Activated effector memory CD4-positive, alpha-beta T cell treated with anti-CD3 and anti-CD28 coated beads, Interleukin-2, amount 50 U/mL, for 16 hours (primary cell): Measurements from ENCODE around the gene COQ8B.
"Not testable (repeated sequence)": the region's sequence is repeated elsewhere in the genome, so short reads cannot be mapped to it uniquely, and the experiment has no call there.

ENCODE experiments used
- DNase-seq: peaks from one replicate; pipeline ENCODE4 v3.0.0-alpha.2; 2020

Gene COQ8B

DNA sequence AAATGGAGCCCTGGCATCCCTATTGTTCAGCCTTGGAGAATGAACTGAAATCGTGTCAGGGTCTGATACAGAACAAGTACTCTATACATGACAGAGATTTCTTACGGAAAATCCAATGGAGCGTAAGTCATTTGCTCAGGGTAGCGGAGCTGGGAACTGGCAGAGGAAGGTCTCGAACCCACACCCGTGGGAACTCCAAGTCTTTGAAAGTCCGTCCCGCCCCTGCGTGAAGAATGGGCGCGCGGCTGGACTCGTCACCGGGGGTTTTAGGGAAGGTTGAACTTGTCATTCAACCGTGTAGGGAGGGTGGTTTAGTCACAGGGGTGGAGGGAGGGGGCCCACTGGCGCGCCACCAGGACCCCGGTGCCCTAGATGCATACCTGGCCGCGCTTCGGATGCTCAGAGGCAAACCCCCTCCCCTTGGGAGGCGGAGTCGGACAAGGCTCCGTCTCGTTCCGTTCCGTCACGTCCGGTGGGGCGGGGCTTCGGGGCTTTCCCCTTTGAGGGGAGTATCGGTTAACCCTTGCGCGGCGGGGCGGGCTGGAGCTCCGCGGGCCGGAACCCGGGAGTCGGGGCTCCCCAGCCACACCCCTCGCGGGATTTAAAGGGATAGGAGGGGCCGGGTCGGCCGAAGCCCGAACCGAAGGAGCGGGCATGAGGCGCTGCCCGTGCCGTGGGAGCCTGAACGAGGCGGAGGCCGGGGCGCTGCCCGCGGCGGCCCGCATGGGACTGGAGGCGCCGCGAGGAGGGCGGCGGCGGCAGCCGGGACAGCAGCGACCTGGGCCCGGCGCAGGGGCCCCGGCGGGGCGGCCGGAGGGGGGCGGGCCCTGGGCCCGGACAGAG is at the start of gene COQ8B, which contains the start of gene ITPKC:
TSS of gene COQ8B (minus strand) at position 405 of the 843 bp plus-strand sequence. CDS start 2,254 bp downstream, outside the sequence.
TSS of gene ITPKC (plus strand) at position 631 of the 843 bp plus-strand sequence. CDS start at position 655, 24 bp downstream.
- peak; percentile 100 for DNase-seq

GRCh38 chr19:40766385-40766784 is 49.7 kb upstream of the COQ8B start:
- not testable (repeated sequence) for DNase-seq

GRCh38 chr19:40763963-40764362 is 47.3 kb upstream of the COQ8B start:
- no peak for DNase-seq

GRCh38 chr19:40763526-40763925 is 46.8 kb upstream of the COQ8B start:
- DNase-seq, result no peak

DNA sequence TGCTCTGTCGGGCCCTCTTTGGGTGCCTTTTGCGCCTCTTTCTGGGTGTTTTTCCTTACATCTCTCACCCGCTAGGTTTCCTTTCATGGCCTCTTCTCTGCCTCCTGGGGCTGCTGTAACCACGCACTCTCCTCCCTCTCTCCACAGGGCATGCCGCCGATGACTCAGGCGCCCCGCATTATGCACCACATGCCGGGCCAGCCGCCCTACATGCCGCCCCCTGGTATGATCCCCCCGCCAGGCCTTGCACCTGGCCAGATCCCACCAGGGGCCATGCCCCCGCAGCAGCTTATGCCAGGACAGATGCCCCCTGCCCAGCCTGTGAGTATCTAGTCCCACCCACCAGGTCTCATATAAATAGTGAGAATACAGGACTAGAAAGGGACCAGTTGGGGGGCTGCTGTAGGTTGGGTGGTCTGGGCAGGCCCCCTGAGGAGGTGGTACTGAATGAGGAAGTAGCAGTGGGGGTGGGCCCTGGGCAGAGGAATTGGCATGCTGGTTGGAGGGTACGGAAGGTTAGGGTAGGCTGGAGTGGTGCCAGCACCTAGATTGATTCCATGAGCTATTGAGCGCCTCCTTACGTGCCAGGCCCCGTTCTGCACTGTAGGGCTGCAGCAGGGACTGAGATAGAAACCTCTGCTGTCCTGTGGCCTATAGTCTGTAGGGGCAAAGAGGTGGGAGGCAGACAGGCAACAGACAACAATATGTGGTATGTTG is 46.2 kb upstream of the COQ8B start:
- DNase-seq, result no peak

DNA sequence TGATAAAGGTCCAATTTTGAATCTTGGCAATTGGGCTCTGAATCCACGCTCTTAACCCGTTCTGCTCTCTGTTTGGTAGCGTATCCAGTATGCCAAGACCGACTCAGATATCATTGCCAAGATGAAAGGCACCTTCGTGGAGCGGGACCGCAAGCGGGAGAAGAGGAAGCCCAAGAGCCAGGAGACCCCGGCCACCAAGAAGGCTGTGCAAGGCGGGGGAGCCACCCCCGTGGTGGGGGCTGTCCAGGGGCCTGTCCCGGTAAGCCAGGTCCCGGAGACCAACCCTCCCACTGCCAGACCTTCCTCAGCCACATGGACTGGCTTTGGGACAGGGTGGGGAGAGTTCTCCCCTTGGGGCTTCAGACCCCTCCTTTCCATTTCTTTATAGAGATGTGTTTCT is 42.7 kb upstream of the COQ8B start:
- DNase-seq, result no peak

GRCh38 chr19:40758491-40758890 is 41.8 kb upstream of the COQ8B start:
- DNase-seq, result no peak

GRCh38 chr19:40756502-40757110 is 39.9 kb upstream of the COQ8B start:
- DNase-seq, result peak; percentile 76

GRCh38 chr19:40755791-40756190 is 39.1 kb upstream of the COQ8B start:
- DNase-seq, result no peak

DNA sequence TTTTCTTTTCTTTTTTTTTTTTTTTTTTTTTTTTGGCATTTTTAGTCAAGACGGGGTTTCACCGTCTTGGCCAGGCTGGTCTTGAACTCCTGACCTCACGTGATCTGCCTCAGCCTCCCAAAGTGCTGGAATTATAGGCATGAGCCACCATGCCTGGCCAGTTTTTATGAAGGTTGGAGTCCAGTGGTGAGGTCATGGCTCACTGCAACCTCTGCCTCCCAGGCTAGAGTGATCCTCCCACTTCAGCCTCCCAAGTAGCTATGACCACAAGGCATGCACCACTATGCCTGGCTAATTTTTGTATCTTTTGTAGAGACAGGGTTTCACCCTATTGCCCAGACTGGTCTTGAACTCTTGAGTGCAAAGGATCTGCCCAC is 38.5 kb upstream of the COQ8B start:
- DNase-seq, result no peak

- peak; percentile 83 for DNase-seq
These were observed 38.0 kb upstream of the COQ8B start for GRCh38 chr19:40754611-40755247.

DNA sequence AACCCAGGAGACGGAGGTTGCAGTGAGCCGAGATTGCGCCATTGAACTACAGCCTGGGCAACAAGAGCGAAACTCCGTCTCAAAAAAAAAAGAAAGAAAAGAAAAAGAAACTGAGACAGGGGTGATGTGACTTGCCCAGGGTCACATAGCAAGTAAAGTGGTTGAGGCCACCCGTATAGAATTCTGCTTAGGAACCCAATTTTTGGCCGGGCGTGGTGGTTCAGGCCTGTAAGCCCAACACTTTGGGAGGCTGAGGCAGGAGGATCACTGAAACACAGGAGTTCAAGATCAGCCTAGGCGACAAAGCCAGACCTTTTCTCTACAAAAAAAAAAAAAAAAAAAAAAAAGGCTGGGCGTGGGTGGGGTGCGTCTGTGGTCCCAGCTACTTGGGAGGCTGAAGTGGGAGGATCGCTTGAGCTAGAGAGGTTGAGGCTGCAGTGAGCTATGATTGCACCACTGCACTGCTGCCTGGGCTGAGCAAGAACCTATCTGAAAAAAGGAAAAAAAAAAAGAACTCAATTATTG is 35.6 kb upstream of the COQ8B start:
- DNase-seq, result no peak

DNA sequence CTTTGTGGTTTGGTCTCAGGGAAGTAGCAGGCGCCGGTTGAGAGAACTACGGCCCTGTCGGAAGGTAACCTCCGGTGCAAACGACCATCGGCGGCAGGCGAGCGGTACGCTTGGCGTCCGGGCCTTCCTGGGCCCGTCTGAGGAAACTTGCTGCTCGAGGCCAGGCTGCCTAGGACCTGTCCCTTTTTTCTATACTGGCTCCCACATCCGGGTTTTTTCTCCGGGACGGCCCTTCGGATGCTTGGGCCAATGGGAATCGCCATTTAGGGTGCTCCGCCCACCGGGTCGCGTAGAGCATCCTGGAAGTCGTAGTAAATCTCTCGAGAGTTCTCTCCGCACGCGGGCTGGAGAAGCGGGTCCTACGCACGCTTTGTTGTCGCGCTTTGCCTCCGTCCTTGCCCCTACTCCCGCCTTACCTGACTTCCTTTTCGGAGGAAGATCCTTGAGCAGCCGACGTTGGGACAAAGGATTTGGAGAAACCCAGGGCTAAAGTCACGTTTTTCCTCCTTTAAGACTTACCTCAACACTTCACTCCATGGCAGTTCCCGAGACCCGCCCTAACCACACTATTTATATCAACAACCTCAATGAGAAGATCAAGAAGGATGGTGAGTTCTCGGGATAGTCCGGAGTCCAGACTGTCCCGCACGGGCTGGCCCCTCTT is 34.3 kb upstream of the COQ8B start, which contains the start of gene SNRPA:
TSS of gene SNRPA (plus strand) at position 330 of the 664 bp plus-strand sequence. CDS start at position 536, 206 bp downstream.
- DNase-seq, result peak; percentile 98

DNA sequence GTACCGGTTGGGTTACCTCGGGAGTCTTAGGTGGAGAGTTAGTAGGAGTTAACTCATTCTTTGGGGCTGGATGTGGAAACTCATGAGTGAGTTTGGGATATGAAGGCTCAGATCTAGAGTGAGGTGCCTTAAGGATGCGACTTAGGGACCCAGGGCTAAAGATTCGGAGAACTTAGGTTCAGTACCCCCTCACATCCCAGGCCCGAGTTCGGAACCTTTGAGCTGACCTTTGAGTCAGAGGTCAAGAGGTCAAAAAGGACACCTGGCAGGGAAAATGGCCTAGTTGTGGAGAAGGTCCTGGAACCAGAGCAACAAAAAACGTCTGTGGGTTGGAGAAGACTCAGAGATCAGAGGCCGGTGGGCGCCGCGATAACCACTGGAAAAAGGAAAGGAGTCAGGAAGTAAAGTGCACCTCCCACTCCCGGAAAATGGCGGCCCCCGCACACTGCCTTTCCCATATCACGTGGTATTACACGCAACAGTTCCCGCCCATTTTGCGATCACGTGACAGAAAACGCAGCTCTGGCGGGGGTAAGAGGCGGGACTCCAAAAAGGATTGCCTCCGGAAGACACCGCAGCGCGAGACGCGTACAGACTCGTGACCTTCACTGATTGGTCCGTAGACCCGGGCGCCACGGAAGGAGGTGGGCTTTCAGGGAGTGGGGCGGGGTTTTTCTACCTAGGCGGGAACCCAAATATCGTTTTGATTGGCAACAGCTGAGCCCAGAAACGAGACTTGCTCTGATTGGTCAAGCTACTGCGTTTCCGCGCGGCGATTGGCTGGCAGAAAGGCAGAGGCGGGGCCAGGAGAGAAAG is 33.6 kb upstream of the COQ8B start, which contains the start of gene ACTMAP:
TSS of gene ACTMAP (minus strand) at position 420 of the 816 bp plus-strand sequence. CDS start 674 bp downstream, outside the sequence.
- DNase-seq, result peak; percentile 99

- DNase-seq, result no peak
These were observed 30.9 kb upstream of the COQ8B start for GRCh38 chr19:40747536-40747935.

DNA sequence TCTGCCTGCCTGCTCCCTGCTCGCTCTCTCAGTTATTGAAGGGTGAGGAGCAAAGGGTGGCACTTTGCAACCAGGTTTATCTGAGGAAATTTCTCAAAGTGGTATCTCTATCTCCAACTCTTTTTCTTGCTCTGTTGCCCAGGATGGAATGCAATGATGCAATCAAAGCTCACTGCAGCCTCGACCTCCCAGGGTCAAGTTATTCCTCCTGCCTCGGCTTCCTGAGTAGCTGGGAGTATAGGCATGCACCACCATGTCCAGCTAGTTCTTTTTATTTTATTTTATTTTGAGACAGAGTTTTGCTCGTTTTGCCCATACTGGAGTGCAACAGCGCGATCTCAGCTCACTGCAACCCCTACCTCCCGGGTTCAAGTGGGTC is 28.7 kb upstream of the COQ8B start:
- DNase-seq, result no peak

GRCh38 chr19:40744554-40745401 is 28.1 kb upstream of the COQ8B start:
- no peak for DNase-seq

DNA sequence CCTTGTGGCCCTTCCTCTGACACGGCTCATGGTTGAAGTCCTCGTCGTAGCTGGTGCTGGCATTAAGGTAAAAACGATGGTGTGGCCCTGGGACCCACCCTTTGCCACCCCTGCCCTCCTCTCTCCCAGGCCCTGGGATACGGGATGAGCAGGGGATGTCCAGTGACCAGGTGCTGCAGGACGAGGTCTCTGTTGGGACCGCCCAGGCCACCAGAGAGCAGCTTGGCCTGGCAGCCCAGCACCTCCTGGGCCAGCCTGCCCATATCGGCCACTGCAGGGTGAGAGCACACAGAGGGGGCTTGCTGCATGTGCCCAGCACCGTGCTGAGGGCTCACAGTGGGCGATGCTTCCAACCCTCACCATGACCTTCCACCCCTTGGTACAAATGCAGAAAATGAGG is 27.2 kb upstream of the COQ8B start:
- DNase-seq, result no peak

DNA sequence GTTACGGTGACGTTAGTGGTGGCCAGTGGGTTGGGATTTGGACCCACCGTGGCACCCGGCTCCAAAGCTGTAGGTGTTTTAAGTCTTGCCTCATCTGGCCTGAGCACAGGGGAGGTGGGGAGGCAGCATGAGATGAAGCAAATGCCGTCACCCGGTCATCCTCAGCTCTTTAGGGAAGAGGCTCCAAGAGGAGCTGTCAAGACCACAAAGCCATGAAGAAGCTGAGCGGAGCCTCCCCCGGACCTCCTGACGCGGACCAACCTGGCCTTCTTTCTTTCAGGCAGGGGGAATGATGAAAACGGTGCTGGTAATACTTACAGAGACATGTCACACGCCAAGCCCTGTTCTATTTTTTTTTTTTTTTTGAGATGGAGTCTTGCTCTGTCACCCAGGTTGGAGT is 26.2 kb upstream of the COQ8B start:
- DNase-seq, result peak; percentile 51

GRCh38 chr19:40742477-40742876 is 25.8 kb upstream of the COQ8B start:
- DNase-seq, result peak; percentile 60
